Vagina (tissue), 2 donors: ENCODE measurements around the gene FOXI2. TPM values are rescaled to one million over a fixed set of nuclear protein-coding genes. Genes with fewer than 3 reads are reported as not detected.

Experiments used
- DNase-seq, 2 donors: peaks; one replicate each; pipeline ENCODE4 v3.0.0-alpha.2; 2017; ENCODE audit errors: extremely low spot score in 2 of 2
- H3K27ac ChIP-seq: fragments of 200-600 bp; sonication (generic); one replicate; pipeline ENCODE4 v1.5.1; 2019
- H3K27me3 ChIP-seq: fragments of 200-600 bp; sonication (generic); one replicate; pipeline ENCODE4 v1.5.1; 2019
- H3K36me3 ChIP-seq, 2 donors: fragments of 200-600 bp; sonication (generic); one replicate each; pipeline ENCODE4 v1.5.1; 2017 to 2019
- H3K4me1 ChIP-seq: fragments of 200-600 bp; sonication (generic); one replicate; pipeline ENCODE4 v1.5.1; 2019
- H3K4me3 ChIP-seq, 2 donors: fragments of 200-600 bp; sonication (generic); 1 replicate in 1 of 2; 2 replicates in 1 of 2; pipeline ENCODE4 v1.5.1; 2016 to 2019
- H3K9me3 ChIP-seq: fragments of 200-600 bp; sonication (generic); one replicate; pipeline ENCODE4 v1.5.1; 2019
- POLR2A ChIP-seq, 2 donors: fragments of 450-650 bp; IDR thresholded peaks; one replicate each; pipeline ENCODE4 v1.6.1; 2017; ENCODE audit warnings: antibody characterized with exemption in 2 of 2, mild to moderate bottlenecking in 2 of 2, moderate library complexity in 2 of 2
- POLR2AphosphoS5 ChIP-seq, 2 donors: sonication (generic); formaldehyde crosslinking; IDR thresholded peaks; one replicate each; pipeline ENCODE4 v1.9.0; 2017; ENCODE audit warnings: antibody characterized with exemption in 2 of 2, mild to moderate bottlenecking in 2 of 2, low read depth in 1 of 2; ENCODE audit not compliant: insufficient read depth in 1 of 2
- intact Hi-C: fragments of 100-400 bp; cut with DNase I; formaldehyde crosslinking; loops from one replicate; pipeline ENCODE4 v1.15.1; 2023
- total RNA-seq: library from RNA; depleted of rRNA; stranded (reverse); fragments of >200 nt; gene quantifications from one replicate; pipeline ENCODE4 v1.2.3, GENCODE V29; 2016
- TF ChIP-seq, protein P1 (sequence below), 3 experiments: fragments of 450-650 bp in 2 of 3; fragments of 200-600 bp in 1 of 3; sonication (generic) in 1 of 3; IDR thresholded peaks; one replicate each; pipeline ENCODE4 v1.5.1; 2017 to 2019; ENCODE audit warnings: antibody characterized with exemption in 3 of 3, mild to moderate bottlenecking in 2 of 3, moderate library complexity in 2 of 3

Gene FOXI2
- total RNA-seq, 1 donor from 2014 or later: 0.25 TPM

DNA sequence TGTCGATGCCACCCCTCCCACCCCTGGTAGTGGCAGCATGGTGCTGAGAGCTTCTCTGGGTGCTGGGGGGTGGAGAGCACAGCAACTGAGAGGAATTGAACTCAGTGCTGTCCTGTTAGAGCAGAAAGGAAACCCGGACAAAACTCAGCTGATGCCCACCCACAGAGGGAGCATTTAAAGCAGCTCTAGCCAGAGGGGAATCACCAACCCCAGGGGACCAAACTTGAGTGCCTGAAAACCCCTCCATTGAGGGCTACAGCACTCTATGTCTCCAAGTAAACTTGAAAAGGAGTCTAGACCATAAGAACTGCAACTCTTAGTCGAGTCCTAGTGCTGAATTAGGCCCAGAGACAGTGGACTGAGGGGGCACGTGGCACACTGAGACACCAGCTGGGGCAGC, 16.8 kb upstream of the FOXI2 start:
- Histone ChIP-seq H3K27me3 (no peaks in the 10 kb centered on the region), H3K4me3 (no peak overlapping the region), H3K4me1 (no peaks in the 10 kb centered on the region), H3K9me3 (no peaks in the 10 kb centered on the region), H3K27ac (no peak overlapping the region), H3K36me3 (no peaks in the 10 kb centered on the region)
- no peak for DNase-seq
- intact Hi-C loops: no loop called here
- TF ChIP-seq POLR2AphosphoS5 (IDR thresholded peaks at IDR 0.05; ENCODE audit: insufficient read depth in 1 of 2, low read depth in 1 of 2) (no peak), POLR2A (IDR thresholded peaks at IDR 0.05) (no peak)
- TF ChIP-seq, protein P1, sequence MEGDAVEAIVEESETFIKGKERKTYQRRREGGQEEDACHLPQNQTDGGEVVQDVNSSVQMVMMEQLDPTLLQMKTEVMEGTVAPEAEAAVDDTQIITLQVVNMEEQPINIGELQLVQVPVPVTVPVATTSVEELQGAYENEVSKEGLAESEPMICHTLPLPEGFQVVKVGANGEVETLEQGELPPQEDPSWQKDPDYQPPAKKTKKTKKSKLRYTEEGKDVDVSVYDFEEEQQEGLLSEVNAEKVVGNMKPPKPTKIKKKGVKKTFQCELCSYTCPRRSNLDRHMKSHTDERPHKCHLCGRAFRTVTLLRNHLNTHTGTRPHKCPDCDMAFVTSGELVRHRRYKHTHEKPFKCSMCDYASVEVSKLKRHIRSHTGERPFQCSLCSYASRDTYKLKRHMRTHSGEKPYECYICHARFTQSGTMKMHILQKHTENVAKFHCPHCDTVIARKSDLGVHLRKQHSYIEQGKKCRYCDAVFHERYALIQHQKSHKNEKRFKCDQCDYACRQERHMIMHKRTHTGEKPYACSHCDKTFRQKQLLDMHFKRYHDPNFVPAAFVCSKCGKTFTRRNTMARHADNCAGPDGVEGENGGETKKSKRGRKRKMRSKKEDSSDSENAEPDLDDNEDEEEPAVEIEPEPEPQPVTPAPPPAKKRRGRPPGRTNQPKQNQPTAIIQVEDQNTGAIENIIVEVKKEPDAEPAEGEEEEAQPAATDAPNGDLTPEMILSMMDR (IDR thresholded peaks at IDR 0.05): no peak

DNA sequence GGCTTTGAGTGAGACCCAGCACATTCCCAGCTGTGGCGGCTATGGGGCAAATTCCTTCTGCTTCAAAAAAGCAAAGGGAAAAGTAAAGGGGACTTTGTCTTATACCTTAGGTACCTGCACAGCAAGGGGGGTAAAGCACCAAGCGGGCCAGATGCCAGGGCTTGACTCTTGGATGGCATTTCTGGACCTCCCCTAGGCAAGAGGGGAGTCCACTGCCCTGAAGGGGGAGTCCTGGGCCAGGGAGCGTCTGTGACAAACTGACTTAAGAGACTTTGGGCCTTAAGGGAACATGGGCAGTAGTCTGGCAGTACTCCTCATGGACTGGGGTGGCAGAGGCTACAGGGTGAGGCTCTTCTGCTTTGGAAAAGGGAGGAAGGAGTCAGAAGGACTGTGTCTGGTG, 16.1 kb upstream of the FOXI2 start:
- DNase-seq: no peak
- Histone ChIP-seq H3K4me1 (no peaks in the 10 kb centered on the region), H3K4me3 (no peak overlapping the region), H3K36me3 (no peaks in the 10 kb centered on the region), H3K27ac (no peak overlapping the region), H3K9me3 (no peaks in the 10 kb centered on the region), H3K27me3 (no peaks in the 10 kb centered on the region)
- intact Hi-C loops: no loop called here
- TF ChIP-seq POLR2AphosphoS5 (IDR thresholded peaks at IDR 0.05; ENCODE audit: insufficient read depth in 1 of 2, low read depth in 1 of 2): no peak
- TF ChIP-seq, protein P1 (IDR thresholded peaks at IDR 0.05): no peak
- TF ChIP-seq POLR2A (IDR thresholded peaks at IDR 0.05): no peak

DNA sequence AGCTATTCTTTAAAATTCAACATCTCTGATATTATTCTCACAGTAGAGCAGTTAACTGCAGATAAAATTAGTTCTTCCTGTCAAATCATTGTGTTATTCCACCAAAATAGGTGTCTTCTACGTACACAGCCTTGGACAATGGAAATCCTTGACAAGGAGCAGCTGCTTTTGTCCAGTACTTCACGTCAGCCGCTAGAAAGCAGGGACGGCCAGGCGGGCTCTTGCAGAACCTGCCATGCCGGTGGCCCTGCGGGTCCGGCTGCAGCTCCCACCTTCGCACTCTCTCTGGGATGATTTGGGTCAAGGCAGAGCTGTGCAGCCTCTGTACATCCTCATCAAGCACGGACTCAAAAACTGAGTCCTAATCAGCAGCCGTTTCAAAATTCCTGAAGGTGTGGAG, 2.2 kb upstream of the FOXI2 start:
- H3K27me3 ChIP-seq: peaks cover 3% of the 10 kb centered on the region

DNA sequence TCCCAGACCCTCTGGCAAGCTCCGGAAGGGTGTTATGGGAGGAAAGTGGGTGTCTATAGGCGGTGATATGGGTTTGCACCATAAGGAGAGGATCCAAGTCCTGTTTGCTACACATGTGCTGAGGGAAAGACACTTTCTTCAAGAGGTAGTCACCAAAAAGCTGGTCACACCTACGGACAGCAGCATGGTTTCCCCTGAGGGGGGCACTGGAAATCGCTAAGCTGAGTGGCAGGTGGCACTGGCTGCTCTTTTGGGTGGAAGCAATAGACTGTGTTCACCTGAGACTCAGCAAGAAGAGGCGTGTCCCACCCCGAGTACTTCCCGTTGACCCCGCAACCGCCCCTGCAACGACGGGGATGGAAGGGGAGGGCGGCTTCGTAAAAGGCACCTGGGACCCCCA, 1.8 kb upstream of the FOXI2 start:
- H3K27me3 ChIP-seq: peaks cover 3% of the 10 kb centered on the region
- H3K36me3 ChIP-seq: no peaks in the 10 kb centered on the region
- TF ChIP-seq, protein P1 (IDR thresholded peaks at IDR 0.05): no peak
- TF ChIP-seq POLR2AphosphoS5 (IDR thresholded peaks at IDR 0.05; ENCODE audit: insufficient read depth in 1 of 2, low read depth in 1 of 2): no peak
- no peak for TF ChIP-seq POLR2A (IDR thresholded peaks at IDR 0.05)
- no peak overlapping the region for H3K27ac ChIP-seq
- intact Hi-C loops: no loop called here
- H3K4me1 ChIP-seq: peaks cover 14% of the 10 kb centered on the region
- no peak for DNase-seq
- H3K4me3 ChIP-seq: no peak overlapping the region
- H3K9me3 ChIP-seq: no peaks in the 10 kb centered on the region

More for the DNA sequence above, 2.2 kb upstream of the FOXI2 start:
- Histone ChIP-seq H3K4me3 (no peak overlapping the region), H3K9me3 (no peaks in the 10 kb centered on the region), H3K4me1 (peaks cover 14% of the 10 kb centered on the region), H3K27ac (no peak overlapping the region), H3K36me3 (no peaks in the 10 kb centered on the region)
- TF ChIP-seq POLR2A (IDR thresholded peaks at IDR 0.05) (no peak), POLR2AphosphoS5 (IDR thresholded peaks at IDR 0.05; ENCODE audit: insufficient read depth in 1 of 2, low read depth in 1 of 2) (no peak)
- TF ChIP-seq, protein P1 (IDR thresholded peaks at IDR 0.05): no peak
- no peak for DNase-seq
- intact Hi-C loops: no loop called here

DNA sequence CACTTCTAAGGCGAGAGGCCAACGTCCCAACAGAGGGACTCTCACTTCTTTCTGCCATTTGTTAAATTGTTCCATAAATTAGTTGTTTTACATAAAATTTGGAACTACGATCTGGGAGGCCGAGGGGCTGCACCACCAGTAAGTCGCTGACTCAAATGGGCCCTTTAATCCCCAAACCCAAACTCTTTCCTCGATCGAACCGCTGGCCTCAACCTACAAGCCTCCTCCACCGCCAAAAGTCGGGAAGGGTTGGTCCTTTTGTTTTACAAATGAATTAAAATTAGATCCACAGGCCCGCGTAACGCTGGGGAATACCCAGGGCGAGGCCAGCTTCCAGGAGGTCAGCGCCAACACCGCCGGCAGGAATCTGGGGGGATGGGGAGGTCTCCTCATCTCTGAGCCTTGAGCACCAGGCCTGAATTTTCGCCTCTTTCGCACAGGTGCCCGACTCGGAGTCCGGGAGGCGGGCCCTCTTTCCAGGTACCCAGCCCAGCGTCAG, 1.2 kb upstream of the FOXI2 start:
- intact Hi-C loops: no loop called here
- Histone ChIP-seq H3K27me3 (peaks cover 3% of the 10 kb centered on the region), H3K4me1 (peaks cover 14% of the 10 kb centered on the region), H3K4me3 (no peak overlapping the region), H3K27ac (no peak overlapping the region), H3K9me3 (no peaks in the 10 kb centered on the region), H3K36me3 (no peaks in the 10 kb centered on the region)
- no peak for DNase-seq
- TF ChIP-seq POLR2AphosphoS5 (IDR thresholded peaks at IDR 0.05; ENCODE audit: insufficient read depth in 1 of 2, low read depth in 1 of 2): no peak
- TF ChIP-seq POLR2A (IDR thresholded peaks at IDR 0.05): no peak
- TF ChIP-seq, protein P1 (IDR thresholded peaks at IDR 0.05): no peak
